Fibroblast of pulmonary artery (primary cell): ENCODE results near the gene TRIM4.

ENCODE experiments used
- DNase-seq: peaks from one replicate; pipeline ENCODE4 v3.0.0-alpha.2; 2010; ENCODE audit warnings: low read depth
- H3K4me3 ChIP-seq: replicated peaks from 2 replicates; pipeline ENCODE4 v1.5.1; 2011; ENCODE audit warnings: low read depth, mild to moderate bottlenecking, control low read depth, low read length, moderate library complexity
- CTCF ChIP-seq: IDR thresholded peaks from 2 replicates; pipeline ENCODE4 v1.5.1; 2011; ENCODE audit warnings: mild to moderate bottlenecking, control low read depth, low read length, inconsistent platforms; ENCODE audit errors: missing control alignments

TRIM4 gene

GRCh38 chr7:99863847-99864440, 55.4 kb downstream of the TRIM4 start:
- peak; percentile 5 for DNase-seq
- H3K4me3 ChIP-seq, result no peak overlapping the region
- no peak for TF ChIP-seq CTCF

- no peak overlapping the region for H3K4me3 ChIP-seq
- no peak for TF ChIP-seq CTCF
- peak; percentile 32 for DNase-seq
These were observed 58.8 kb downstream of the TRIM4 start for GRCh38 chr7:99860281-99861127.

GRCh38 chr7:99855236-99855635, 64.1 kb downstream of the TRIM4 start:
- no peak for DNase-seq
- no peak for TF ChIP-seq CTCF
- no peak overlapping the region for H3K4me3 ChIP-seq

GRCh38 chr7:99848420-99849216, 70.7 kb downstream of the TRIM4 start:
- H3K4me3 ChIP-seq, result no peak overlapping the region
- no peak for TF ChIP-seq CTCF
- DNase-seq, result no peak

GRCh38 chr7:99844328-99844727, 75.0 kb downstream of the TRIM4 start:
- no peak for TF ChIP-seq CTCF
- DNase-seq, result no peak
- no peak overlapping the region for H3K4me3 ChIP-seq

GRCh38 chr7:99843808-99844207, 75.5 kb downstream of the TRIM4 start:
- DNase-seq, result no peak
- TF ChIP-seq CTCF, result no peak
- no peak overlapping the region for H3K4me3 ChIP-seq
